ENCODE measurements around the gene INTS4. TPM values are rescaled to one million over a fixed set of nuclear protein-coding genes. Genes with fewer than 3 reads are reported as not detected.

INTS4 gene
- total RNA-seq, 2 experiments from 2014 or later: 50.6 to 57.0 TPM

DNA sequence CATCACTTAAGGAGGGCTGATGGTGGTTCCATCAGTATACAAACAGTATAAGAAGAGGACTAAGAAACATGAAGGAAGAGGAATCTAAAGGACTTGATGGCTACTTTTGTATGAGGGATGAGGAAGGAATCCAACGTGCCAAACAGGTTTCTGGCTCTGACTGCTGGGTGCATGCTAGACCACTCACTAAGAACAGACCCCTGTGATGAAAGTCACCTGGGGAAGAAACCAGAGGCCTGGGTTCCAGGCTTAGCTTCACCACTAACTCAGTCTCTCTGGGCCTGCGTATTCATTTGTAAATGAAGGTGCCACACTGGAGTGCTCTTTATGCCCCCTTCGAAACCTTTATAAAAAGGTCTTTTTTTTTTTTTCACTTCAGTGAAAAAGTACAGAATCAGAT, 118.4 kb downstream of the INTS4 start:
- H3K36me3 ChIP-seq (ENCODE audit: insufficient read depth, low read length): peaks cover 59% of the 10 kb centered on the region
- no peaks in the 10 kb centered on the region for H3K9me3 ChIP-seq (ENCODE audit: low read length)
- no peaks in the 10 kb centered on the region for H3K79me2 ChIP-seq (ENCODE audit: insufficient read depth, low read depth, low read length)
- POLR2A ChIA-PET: no interaction called here
- intact Hi-C loops (cut with micrococcal nuclease; ENCODE audit: unreplicated experiment): no loop called here
- BruUV-seq (replicated peaks): no TSS peak
- no peak for TF ChIP-seq CTCF (conservative IDR thresholded peaks at IDR 0.05; ENCODE audit: low read length)
- TF ChIP-seq EZH2phosphoT487 (IDR thresholded peaks at IDR 0.05; ENCODE audit: borderline replicate concordance, low read depth, low read length): no peak
- no peak overlapping the region for H3K4me2 ChIP-seq (ENCODE audit: low read length)
- H2AFZ ChIP-seq (ENCODE audit: low read length): no peak overlapping the region
- H3K4me1 ChIP-seq (ENCODE audit: insufficient read depth, low read length, poor library complexity, severe bottlenecking): peaks cover 12% of the 10 kb centered on the region
- no peak for DNase-seq (ENCODE audit: low spot score)
- no peak overlapping the region for H3K27ac ChIP-seq (ENCODE audit: low read depth, low read length, poor library complexity, severe bottlenecking)
- H3K9me2 ChIP-seq (ENCODE audit: insufficient read depth, low read length): no peaks in the 10 kb centered on the region
- no peaks in the 10 kb centered on the region for H4K20me1 ChIP-seq (ENCODE audit: insufficient read depth, low read length)
- no peak overlapping the region for H3K4me3 ChIP-seq (ENCODE audit: low read depth, low read length, poor library complexity, severe bottlenecking)
- CTCF ChIA-PET (ENCODE audit: unreplicated experiment): no interaction called here

- DNase-seq (ENCODE audit: low spot score): no peak
- ChIA-PET POLR2A (interaction anchor here (0.6 to 0.7 kb wide), 2 partner anchors 26 to 130 kb away, joined by 3 read pairs; no protein-coding TSS in a partner anchor), CTCF (ENCODE audit: unreplicated experiment) (no interaction called here)
- H3K4me1 ChIP-seq (ENCODE audit: insufficient read depth, low read length, poor library complexity, severe bottlenecking): peaks cover 2% of the 10 kb centered on the region
- H3K4me3 ChIP-seq (ENCODE audit: low read depth, low read length, poor library complexity, severe bottlenecking): no peak overlapping the region
- H3K27ac ChIP-seq (ENCODE audit: low read depth, low read length, poor library complexity, severe bottlenecking): no peak overlapping the region
- H3K4me2 ChIP-seq (ENCODE audit: low read length): no peak overlapping the region
- peaks cover 53% of the 10 kb centered on the region for H3K36me3 ChIP-seq (ENCODE audit: insufficient read depth, low read length)
- intact Hi-C loops (cut with micrococcal nuclease; ENCODE audit: unreplicated experiment): no loop called here
- no peaks in the 10 kb centered on the region for H3K9me3 ChIP-seq (ENCODE audit: low read length)
- H3K79me2 ChIP-seq (ENCODE audit: insufficient read depth, low read depth, low read length): no peaks in the 10 kb centered on the region
- TF ChIP-seq EZH2phosphoT487 (IDR thresholded peaks at IDR 0.05; ENCODE audit: borderline replicate concordance, low read depth, low read length) (no peak), CTCF (conservative IDR thresholded peaks at IDR 0.05; ENCODE audit: low read length) (no peak)
- no TSS peak for BruUV-seq (replicated peaks)
- H4K20me1 ChIP-seq (ENCODE audit: insufficient read depth, low read length): no peaks in the 10 kb centered on the region
- H3K9me2 ChIP-seq (ENCODE audit: insufficient read depth, low read length): no peaks in the 10 kb centered on the region
- no peak overlapping the region for H2AFZ ChIP-seq (ENCODE audit: low read length)
These were observed 120.3 kb downstream of the INTS4 start for GRCh38 chr11:77874206-77874605.

- ChIA-PET CTCF (ENCODE audit: unreplicated experiment) (no interaction called here), POLR2A (interaction anchor here (0.7 kb wide), 1 partner anchor 131 kb away, joined by 3 read pairs; no protein-coding TSS in a partner anchor)
- TF ChIP-seq CTCF (conservative IDR thresholded peaks at IDR 0.05; ENCODE audit: low read length) (no peak), EZH2phosphoT487 (IDR thresholded peaks at IDR 0.05; ENCODE audit: borderline replicate concordance, low read depth, low read length) (no peak)
- Histone ChIP-seq H3K4me3 (ENCODE audit: low read depth, low read length, poor library complexity, severe bottlenecking) (no peak overlapping the region), H2AFZ (ENCODE audit: low read length) (no peak overlapping the region), H3K9me2 (ENCODE audit: insufficient read depth, low read length) (no peaks in the 10 kb centered on the region), H3K4me1 (ENCODE audit: insufficient read depth, low read length, poor library complexity, severe bottlenecking) (no peaks in the 10 kb centered on the region), H3K9me3 (ENCODE audit: low read length) (no peaks in the 10 kb centered on the region), H3K27ac (ENCODE audit: low read depth, low read length, poor library complexity, severe bottlenecking) (no peak overlapping the region), H3K79me2 (ENCODE audit: insufficient read depth, low read depth, low read length) (no peaks in the 10 kb centered on the region), H4K20me1 (ENCODE audit: insufficient read depth, low read length) (no peaks in the 10 kb centered on the region), H3K36me3 (ENCODE audit: insufficient read depth, low read length) (peaks cover 49% of the 10 kb centered on the region), H3K4me2 (ENCODE audit: low read length) (no peak overlapping the region)
- intact Hi-C loops (cut with micrococcal nuclease; ENCODE audit: unreplicated experiment): no loop called here
- DNase-seq (ENCODE audit: low spot score): no peak
- TSS peak; percentile 29 for BruUV-seq (replicated peaks)
These were observed 121.1 kb downstream of the INTS4 start for GRCh38 chr11:77873345-77873744.
